Retinal pigment epithelial cell (primary cell): ENCODE measurements around the gene PASK.
"Not testable (repeated sequence)": the region's sequence is repeated elsewhere in the genome, so short reads cannot be mapped to it uniquely, and the experiment has no call there.

ENCODE experiments used
- DNase-seq: peaks from one replicate; pipeline ENCODE4 v3.0.0-alpha.2; 2010; ENCODE audit warnings: low read depth
- H3K4me3 ChIP-seq: 2 replicates; pipeline ENCODE4 v1.5.1; 2011; ENCODE audit warnings: mild to moderate bottlenecking, low read length, control low read depth, moderate library complexity
- CTCF ChIP-seq: conservative IDR thresholded peaks from 2 replicates; pipeline ENCODE4 v1.5.1; 2011; ENCODE audit warnings: low read depth, low read length, control low read depth, inconsistent platforms

The PASK gene

GRCh38 chr2:241095594-241096290 lies 53.5 kb downstream of the PASK start:
- no peak overlapping the region for H3K4me3 ChIP-seq
- no peak for TF ChIP-seq CTCF
- no peak for DNase-seq

DNA sequence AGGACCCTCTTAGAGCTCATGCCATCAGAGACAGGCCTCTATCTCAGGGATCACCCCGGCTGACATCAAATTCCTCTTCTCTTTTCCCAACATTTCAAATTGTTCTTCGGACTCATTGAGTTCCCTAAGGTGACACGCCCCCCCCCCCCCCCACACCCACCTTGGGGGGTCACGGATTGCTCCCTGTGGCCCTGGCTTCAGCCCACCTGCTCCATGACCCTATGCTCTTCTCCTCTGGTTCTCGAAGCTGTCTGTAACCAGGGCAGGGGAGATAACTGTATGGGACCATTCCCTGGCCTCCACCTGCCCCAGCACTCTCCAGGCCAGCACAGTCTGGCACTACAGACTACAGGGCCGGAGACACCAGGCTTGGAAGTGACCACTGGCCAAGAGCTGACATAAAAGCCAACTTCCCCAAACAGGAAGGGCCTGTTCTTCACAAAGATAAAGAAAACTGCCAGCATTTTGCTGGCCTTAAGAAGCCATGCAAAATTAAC lies 54.3 kb downstream of the PASK start:
- DNase-seq, result no peak
- no peak overlapping the region for H3K4me3 ChIP-seq
- no peak for TF ChIP-seq CTCF

DNA sequence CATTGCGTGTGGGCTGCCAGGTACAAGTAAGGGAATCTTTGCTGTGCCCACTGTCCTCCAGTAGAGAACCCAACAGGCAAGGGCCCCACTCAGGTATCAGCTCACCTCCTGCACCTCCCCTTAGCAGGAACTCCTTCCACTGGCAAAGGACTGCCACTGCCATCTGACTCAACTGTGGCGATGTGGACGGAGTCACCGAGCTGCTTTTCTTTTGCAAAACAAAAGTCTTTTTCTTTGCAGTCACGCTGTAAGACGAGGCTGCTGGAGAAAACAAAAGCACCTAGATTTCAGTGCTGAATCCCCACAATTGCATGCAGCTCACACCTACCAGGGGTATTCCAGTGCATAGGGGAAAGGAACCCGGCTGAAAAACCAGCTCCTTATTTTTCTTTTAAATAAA lies 55.1 kb downstream of the PASK start:
- no peak for DNase-seq
- no peak overlapping the region for H3K4me3 ChIP-seq
- no peak for TF ChIP-seq CTCF

DNA sequence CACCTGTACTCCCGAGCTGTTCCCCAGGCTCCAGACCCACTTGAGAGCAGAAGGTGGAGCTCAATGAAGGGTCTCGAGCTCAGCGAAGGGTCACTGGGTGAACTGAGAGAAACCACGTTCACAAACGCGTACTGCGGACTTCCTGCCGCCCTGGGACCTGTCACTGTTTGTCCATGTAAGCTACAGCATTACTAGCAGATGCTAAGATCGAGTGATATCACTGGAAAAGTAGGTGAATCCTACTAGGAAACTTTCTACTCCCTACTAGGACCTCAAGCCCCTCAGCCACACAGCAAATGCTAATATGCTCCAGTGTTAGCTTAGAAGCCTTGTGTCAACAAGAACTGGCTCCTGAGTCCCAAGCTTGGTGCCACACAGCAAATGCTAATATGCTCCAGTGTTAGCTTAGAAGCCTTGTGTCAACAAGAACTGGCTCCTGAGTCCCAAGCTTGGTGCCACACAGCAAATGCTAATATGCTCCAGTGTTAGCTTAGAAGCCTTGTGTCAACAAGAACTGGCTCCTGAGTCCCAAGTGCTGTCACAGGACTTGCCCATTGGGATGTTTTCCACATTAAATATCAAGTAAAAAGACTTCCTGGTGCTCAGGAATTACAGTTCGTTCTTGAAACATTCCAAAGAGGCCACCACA lies 56.0 kb downstream of the PASK start:
- DNase-seq, H3K4me3 ChIP-seq: not testable (repeated sequence)

GRCh38 chr2:241092677-241093076 lies 56.6 kb downstream of the PASK start:
- TF ChIP-seq CTCF, result no peak
- H3K4me3 ChIP-seq, result no peak overlapping the region
- no peak for DNase-seq

DNA sequence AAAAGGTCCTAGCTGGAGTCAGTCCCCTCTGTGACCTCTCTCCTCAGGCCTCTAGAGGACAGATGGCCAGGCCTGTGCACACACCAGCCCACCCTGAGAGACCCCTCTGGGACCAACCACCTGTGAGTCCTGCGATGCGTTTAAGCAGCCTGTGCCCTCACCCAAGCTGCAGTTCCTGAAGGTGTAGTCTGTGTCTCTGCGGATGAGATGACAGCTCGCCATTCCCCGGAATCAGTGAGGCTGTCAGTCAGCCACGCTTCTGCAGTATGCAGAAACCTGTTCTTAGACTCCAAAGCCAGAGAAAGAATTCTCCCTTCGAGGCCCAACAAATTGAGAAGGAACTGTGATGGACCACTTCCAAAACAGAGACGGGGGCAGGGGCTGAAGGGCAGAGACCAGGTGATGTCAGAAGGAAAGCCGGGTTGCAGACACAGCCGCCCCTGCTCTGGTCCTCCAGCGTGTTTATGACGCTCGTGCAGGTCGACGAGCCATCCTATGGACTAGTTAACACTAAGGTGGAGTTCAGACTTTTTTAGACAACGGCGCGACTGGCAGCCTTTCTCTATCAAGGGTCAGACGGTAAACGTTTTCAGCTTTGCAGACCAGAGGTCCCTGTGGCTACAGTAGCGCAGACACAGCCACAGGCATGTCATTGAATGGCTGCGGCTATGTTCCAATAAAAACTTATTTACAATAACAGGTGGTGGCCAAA lies 57.4 kb downstream of the PASK start:
- DNase-seq, result no peak
- no peak overlapping the region for H3K4me3 ChIP-seq
- TF ChIP-seq CTCF, result no peak

- TF ChIP-seq CTCF, result no peak
- H3K4me3 ChIP-seq, result no peak overlapping the region
- no peak for DNase-seq
These were observed 58.1 kb downstream of the PASK start for GRCh38 chr2:241091201-241091600.
